PC-9 (cell line): Measurements from ENCODE around the gene ATP13A3. TPM values are rescaled to one million over a fixed set of nuclear protein-coding genes. Genes with fewer than 3 reads are reported as not detected.

Source experiments
- BruUV-seq: library from RNA; stranded (reverse); fragments of 400-500 nt; replicated peaks from 2 replicates; lab custom pipeline; 2021; lab: Mats Ljungman, UMichigan
- CTCF ChIA-PET: fragments of 300-600 bp; sonication (Branson Sonifier 250); formaldehyde crosslinking; loops from one replicate; lab custom pipeline; 2022; ENCODE audit warnings: antibody characterized with exemption; lab: Charles Lee
- POLR2A ChIA-PET: fragments of 300-600 bp; sonication (Branson Sonifier 250); formaldehyde crosslinking; loops from one replicate; lab custom pipeline; 2022; ENCODE audit warnings: antibody characterized with exemption; ENCODE audit not compliant: unreplicated experiment; lab: Charles Lee
- DNase-seq, 2 experiments: peaks; one replicate each; pipeline versions ENCODE4 v3.0.0 to v3.0.0-alpha.2; 2015 to 2022; ENCODE audit warnings: mixed read lengths in 1 of 2
- H2AFZ ChIP-seq: fragments of 200-600 bp; sonication (generic); 2 replicates; pipeline ENCODE4 v1.8.1; 2017; ENCODE audit warnings: antibody characterized with exemption
- H3F3A ChIP-seq: fragments of 200-600 bp; sonication (generic); 2 replicates; pipeline ENCODE4 v1.8.1; 2017; ENCODE audit warnings: antibody characterized with exemption, mild to moderate bottlenecking, low read depth; ENCODE audit not compliant: insufficient read depth
- H3K27ac ChIP-seq: fragments of 200-600 bp; sonication (generic); 2 replicates; pipeline ENCODE4 v1.6.1; 2016; ENCODE audit warnings: mixed run types
- H3K27me3 ChIP-seq: fragments of 200-600 bp; sonication (generic); 2 replicates; pipeline ENCODE4 v1.6.1; 2016; ENCODE audit warnings: low read depth, mixed run types; ENCODE audit not compliant: insufficient read depth
- H3K36me3 ChIP-seq: fragments of 200-600 bp; sonication (generic); 2 replicates; pipeline ENCODE4 v1.6.1; 2016; ENCODE audit warnings: low read depth, mixed run types
- H3K4me1 ChIP-seq: fragments of 200-600 bp; sonication (generic); replicated peaks from 2 replicates; pipeline ENCODE4 v1.6.1; 2016; ENCODE audit warnings: mixed run types; ENCODE audit not compliant: insufficient read depth
- H3K4me2 ChIP-seq: fragments of 200-600 bp; sonication (generic); 2 replicates; pipeline ENCODE4 v1.6.1; 2017; ENCODE audit warnings: mixed run types
- H3K4me3 ChIP-seq: fragments of 200-600 bp; sonication (generic); 2 replicates; pipeline ENCODE4 v1.6.1; 2016; ENCODE audit warnings: mixed run types
- H3K79me2 ChIP-seq: fragments of 200-600 bp; sonication (generic); 2 replicates; pipeline ENCODE4 v1.6.1; 2017; ENCODE audit warnings: low read depth, mixed run types
- H3K9me2 ChIP-seq: fragments of 200-600 bp; sonication (generic); 2 replicates; pipeline ENCODE4 v1.8.1; 2017; ENCODE audit warnings: mild to moderate bottlenecking; ENCODE audit not compliant: insufficient read depth
- H3K9me3 ChIP-seq: fragments of 200-600 bp; sonication (generic); 2 replicates; pipeline ENCODE4 v1.8.1; 2016; ENCODE audit warnings: low read depth; ENCODE audit not compliant: insufficient read depth
- H4K20me1 ChIP-seq: fragments of 200-600 bp; sonication (generic); 2 replicates; pipeline ENCODE4 v1.8.1; 2017; ENCODE audit not compliant: insufficient read depth
- EZH2 ChIP-seq: fragments of 200-600 bp; sonication (generic); IDR thresholded peaks from 2 replicates; pipeline ENCODE4 v1.8.0; 2017; ENCODE audit warnings: antibody characterized with exemption, low read depth
- intact Hi-C: fragments of 100-400 bp; cut with micrococcal nuclease; formaldehyde crosslinking; loops from one replicate; pipeline ENCODE4 v1.10.0; 2022; ENCODE audit not compliant: unreplicated experiment
- total RNA-seq: library from RNA; stranded (reverse); gene quantifications from 2 replicates; pipeline ENCODE4 v1.2.3, GENCODE V29; 2021
- TF ChIP-seq, protein P1 (sequence below): fragments of 200-600 bp; sonication (generic); conservative IDR thresholded peaks from 2 replicates; pipeline ENCODE4 v1.6.1; 2017; ENCODE audit warnings: mixed run types, antibody characterized with exemption, mild to moderate bottlenecking, moderate library complexity

Gene ATP13A3
- total RNA-seq, 1 experiment from 2014 or later, result 242 TPM

DNA sequence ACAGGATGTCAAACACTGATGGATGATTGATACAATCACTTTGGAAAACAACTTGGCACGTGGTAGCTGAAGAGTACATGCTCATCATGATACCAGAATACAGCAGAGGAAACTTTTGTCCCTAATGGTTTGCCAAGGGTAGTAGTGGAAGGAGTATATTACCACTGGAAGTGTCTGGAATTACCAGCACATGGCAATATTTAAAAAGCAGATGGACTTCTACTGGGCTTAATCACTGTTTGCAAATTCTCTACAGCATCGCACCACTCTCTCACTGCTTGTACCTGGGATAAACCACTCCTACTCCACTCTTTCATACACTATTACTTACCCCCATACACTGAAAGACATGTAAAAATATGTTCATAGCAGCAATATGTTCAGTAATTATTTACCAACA is 68.1 kb downstream of the ATP13A3 start:
- H3K4me1 ChIP-seq, result no peaks in the 10 kb centered on the region
- H3K27ac ChIP-seq, result no peak overlapping the region
- DNase-seq, result no peak
- peaks cover 26% of the 10 kb centered on the region; the same call in 1 of the 2 replicates for H4K20me1 ChIP-seq
- peaks cover 44% of the 10 kb centered on the region for H3K36me3 ChIP-seq
- no peak overlapping the region for H2AFZ ChIP-seq
- H3K79me2 ChIP-seq, result no peaks in the 10 kb centered on the region
- TF ChIP-seq, protein P1, sequence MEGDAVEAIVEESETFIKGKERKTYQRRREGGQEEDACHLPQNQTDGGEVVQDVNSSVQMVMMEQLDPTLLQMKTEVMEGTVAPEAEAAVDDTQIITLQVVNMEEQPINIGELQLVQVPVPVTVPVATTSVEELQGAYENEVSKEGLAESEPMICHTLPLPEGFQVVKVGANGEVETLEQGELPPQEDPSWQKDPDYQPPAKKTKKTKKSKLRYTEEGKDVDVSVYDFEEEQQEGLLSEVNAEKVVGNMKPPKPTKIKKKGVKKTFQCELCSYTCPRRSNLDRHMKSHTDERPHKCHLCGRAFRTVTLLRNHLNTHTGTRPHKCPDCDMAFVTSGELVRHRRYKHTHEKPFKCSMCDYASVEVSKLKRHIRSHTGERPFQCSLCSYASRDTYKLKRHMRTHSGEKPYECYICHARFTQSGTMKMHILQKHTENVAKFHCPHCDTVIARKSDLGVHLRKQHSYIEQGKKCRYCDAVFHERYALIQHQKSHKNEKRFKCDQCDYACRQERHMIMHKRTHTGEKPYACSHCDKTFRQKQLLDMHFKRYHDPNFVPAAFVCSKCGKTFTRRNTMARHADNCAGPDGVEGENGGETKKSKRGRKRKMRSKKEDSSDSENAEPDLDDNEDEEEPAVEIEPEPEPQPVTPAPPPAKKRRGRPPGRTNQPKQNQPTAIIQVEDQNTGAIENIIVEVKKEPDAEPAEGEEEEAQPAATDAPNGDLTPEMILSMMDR, result no peak
- no peak for TF ChIP-seq EZH2
- H3F3A ChIP-seq, result peaks cover 77% of the 10 kb centered on the region
- H3K4me2 ChIP-seq, result no peak overlapping the region
- H3K4me3 ChIP-seq, result no peak overlapping the region
- no peaks in the 10 kb centered on the region for H3K9me3 ChIP-seq
- CTCF ChIA-PET, result no interaction called here
- BruUV-seq, result no TSS peak
- H3K9me2 ChIP-seq, result no peaks in the 10 kb centered on the region
- H3K27me3 ChIP-seq, result no peaks in the 10 kb centered on the region
- POLR2A ChIA-PET, result no interaction called here
- intact Hi-C loops, result no loop called here

DNA sequence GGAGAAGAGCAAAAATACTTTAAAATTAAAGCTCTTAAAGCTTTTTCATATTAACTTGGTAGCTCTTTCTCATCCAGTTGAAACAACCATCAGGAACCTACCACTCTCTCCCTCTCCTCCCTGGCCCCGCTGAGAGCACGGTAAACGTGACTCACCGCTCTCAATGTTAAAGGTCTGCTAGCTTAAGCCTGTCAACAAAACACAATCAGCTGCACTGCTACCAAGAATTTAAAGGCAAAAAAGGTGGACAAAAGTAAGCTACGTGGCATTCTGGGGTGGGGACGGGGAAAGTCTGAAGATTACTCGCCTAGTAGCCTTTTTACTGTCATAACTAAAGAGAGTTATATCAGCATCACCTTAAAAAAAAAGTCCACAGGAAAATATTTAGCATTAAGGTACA is 79.4 kb downstream of the ATP13A3 start:
- CTCF ChIA-PET, result no interaction called here
- Histone ChIP-seq H3K79me2 (no peaks in the 10 kb centered on the region; the same call in 1 of the 2 replicates), H3K36me3 (peaks cover 46% of the 10 kb centered on the region), H3K4me3 (no peak overlapping the region), H3K9me3 (no peaks in the 10 kb centered on the region), H3K9me2 (no peaks in the 10 kb centered on the region), H3K27me3 (no peaks in the 10 kb centered on the region), H3K27ac (no peak overlapping the region), H2AFZ (no peak overlapping the region), H3K4me1 (no peaks in the 10 kb centered on the region), H4K20me1 (peaks cover 7% of the 10 kb centered on the region), H3K4me2 (no peak overlapping the region), H3F3A (peaks cover 84% of the 10 kb centered on the region)
- no peak for DNase-seq
- TF ChIP-seq EZH2, result no peak
- TF ChIP-seq, protein P1, result no peak
- BruUV-seq, result no TSS peak
- intact Hi-C loops, result no loop called here
- POLR2A ChIA-PET, result interaction anchor here (0.6 to 0.7 kb wide), 4 partner anchors 185 to 1748 kb away, joined by 3 to 7 read pairs (median 4); no protein-coding TSS in a partner anchor

DNA sequence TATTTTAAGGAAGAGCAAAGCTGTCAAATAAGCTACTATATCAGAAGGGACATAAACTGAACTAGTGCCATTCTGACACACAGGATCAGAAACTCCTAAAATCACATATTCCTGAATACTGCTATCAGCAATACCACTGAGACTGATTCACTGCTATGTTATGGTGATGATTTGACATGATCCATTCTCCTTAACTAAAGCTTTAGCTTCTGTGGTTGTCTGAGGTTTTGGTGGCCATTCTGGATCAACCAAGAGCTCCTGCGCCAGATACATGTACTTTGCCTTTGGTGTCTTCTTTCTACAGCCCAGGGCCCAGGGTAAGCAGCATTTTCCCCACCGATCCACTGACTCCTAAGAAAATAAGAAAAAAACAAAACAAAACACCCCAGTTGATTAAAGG is 81.0 kb downstream of the ATP13A3 start:
- intact Hi-C loops, result no loop called here
- Histone ChIP-seq H3K4me1 (no peaks in the 10 kb centered on the region), H3F3A (peaks cover 82% of the 10 kb centered on the region), H3K4me3 (no peak overlapping the region), H3K36me3 (peaks cover 36% of the 10 kb centered on the region), H3K27me3 (no peaks in the 10 kb centered on the region), H3K27ac (no peak overlapping the region), H4K20me1 (peaks cover 7% of the 10 kb centered on the region), H3K9me3 (no peaks in the 10 kb centered on the region), H3K9me2 (no peaks in the 10 kb centered on the region), H3K79me2 (no peaks in the 10 kb centered on the region; the same call in 1 of the 2 replicates), H3K4me2 (no peak overlapping the region), H2AFZ (no peak overlapping the region)
- ChIA-PET POLR2A (no interaction called here), CTCF (interaction anchor here (1.3 kb wide), 1 partner anchor 11 kb away, joined by 3 read pairs; no protein-coding TSS in a partner anchor)
- BruUV-seq, result no TSS peak
- no peak for DNase-seq
- TF ChIP-seq EZH2, result no peak
- TF ChIP-seq, protein P1, result no peak
